Duodenal mucosa (tissue), 2 donors: ENCODE results near the gene PFKFB3.
"Not testable (repeated sequence)": the region's sequence is repeated elsewhere in the genome, so short reads cannot be mapped to it uniquely, and the experiment has no call there.

ENCODE experiments used
- H3K27ac ChIP-seq: one replicate; pipeline ENCODE4 v1.7.0; 2013; ENCODE audit warnings: low read depth, low read length
- H3K27me3 ChIP-seq, 2 donors: one replicate each; pipeline ENCODE4 v1.7.0; 2013; ENCODE audit warnings: low read length in 2 of 2, control low read depth in 1 of 2; ENCODE audit not compliant: insufficient read depth in 2 of 2, control insufficient read depth in 1 of 2
- H3K36me3 ChIP-seq, 2 donors: one replicate each; pipeline ENCODE4 v1.7.0; 2013; ENCODE audit warnings: low read length in 2 of 2, control low read depth in 1 of 2; ENCODE audit not compliant: insufficient read depth in 2 of 2, control insufficient read depth in 1 of 2
- H3K4me1 ChIP-seq, 2 donors: one replicate each; pipeline ENCODE4 v1.7.0; 2013; ENCODE audit warnings: low read length in 2 of 2, control low read depth in 1 of 2; ENCODE audit not compliant: insufficient read depth in 2 of 2, control insufficient read depth in 1 of 2
- H3K4me3 ChIP-seq, 2 donors: one replicate each; pipeline ENCODE4 v1.7.0; 2013; ENCODE audit warnings: low read length in 2 of 2, low read depth in 1 of 2
- H3K9ac ChIP-seq, 2 donors: one replicate each; pipeline ENCODE4 v1.7.0; 2013; ENCODE audit warnings: low read length in 2 of 2, low read depth in 1 of 2
- H3K9me3 ChIP-seq, 2 donors: one replicate each; pipeline ENCODE4 v1.7.0; 2013; ENCODE audit warnings: low read length in 2 of 2, control low read depth in 1 of 2; ENCODE audit not compliant: control insufficient read depth in 1 of 2

PFKFB3 gene

GRCh38 chr10:6244510-6244909 is 41.8 kb downstream of the PFKFB3 start:
- Histone ChIP-seq H3K4me1 (peaks cover 0 to 5% of the 10 kb centered on the region in 2 donors), H3K9me3 (no peaks in the 10 kb centered on the region), H3K27ac (no peak overlapping the region), H3K4me3 (no peak overlapping the region), H3K36me3 (no peaks in the 10 kb centered on the region), H3K27me3 (no peaks in the 10 kb centered on the region), H3K9ac (no peak overlapping the region)

GRCh38 chr10:6247041-6247712 is 44.4 kb downstream of the PFKFB3 start:
- no peaks in the 10 kb centered on the region for H3K27me3 ChIP-seq
- no peaks in the 10 kb centered on the region for H3K36me3 ChIP-seq
- no peak overlapping the region for H3K4me3 ChIP-seq
- no peak overlapping the region for H3K9ac ChIP-seq
- H3K4me1 ChIP-seq = peaks cover 0 to 5% of the 10 kb centered on the region in 2 donors
- no peaks in the 10 kb centered on the region for H3K9me3 ChIP-seq
- no peak overlapping the region for H3K27ac ChIP-seq

- H3K27me3 ChIP-seq, H3K4me1 ChIP-seq, H3K9me3 ChIP-seq, H3K27ac ChIP-seq, H3K4me3 ChIP-seq, H3K36me3 ChIP-seq, H3K9ac ChIP-seq: not testable (repeated sequence)
Measured at GRCh38 chr10:6248908-6249307, 46.2 kb downstream of the PFKFB3 start.

GRCh38 chr10:6249698-6250097 is 47.0 kb downstream of the PFKFB3 start:
- Histone ChIP-seq H3K9ac (no peak overlapping the region), H3K36me3 (no peaks in the 10 kb centered on the region), H3K4me1 (no peaks in the 10 kb centered on the region), H3K9me3 (no peaks in the 10 kb centered on the region), H3K27ac (no peak overlapping the region), H3K27me3 (no peaks in the 10 kb centered on the region), H3K4me3 (no peak overlapping the region)

GRCh38 chr10:6250745-6251144 is 48.0 kb downstream of the PFKFB3 start:
- no peak overlapping the region for H3K9ac ChIP-seq
- no peak overlapping the region for H3K27ac ChIP-seq
- no peaks in the 10 kb centered on the region for H3K36me3 ChIP-seq
- no peak overlapping the region for H3K4me3 ChIP-seq
- H3K9me3 ChIP-seq = no peaks in the 10 kb centered on the region
- no peaks in the 10 kb centered on the region for H3K4me1 ChIP-seq
- no peaks in the 10 kb centered on the region for H3K27me3 ChIP-seq

- no peaks in the 10 kb centered on the region for H3K4me1 ChIP-seq
- no peaks in the 10 kb centered on the region for H3K9me3 ChIP-seq
- no peak overlapping the region for H3K27ac ChIP-seq
Measured at GRCh38 chr10:6254201-6254600, 51.5 kb downstream of the PFKFB3 start.

GRCh38 chr10:6255548-6256061 is 52.9 kb downstream of the PFKFB3 start:
- Histone ChIP-seq H3K36me3 (no peaks in the 10 kb centered on the region), H3K27me3 (no peaks in the 10 kb centered on the region), H3K9ac (no peak overlapping the region), H3K27ac (no peak overlapping the region), H3K9me3 (no peaks in the 10 kb centered on the region), H3K4me1 (no peaks in the 10 kb centered on the region), H3K4me3 (no peak overlapping the region)

More at GRCh38 chr10:6254201-6254600, 51.5 kb downstream of the PFKFB3 start:
- Histone ChIP-seq H3K4me3 (no peak overlapping the region), H3K9ac (no peak overlapping the region), H3K36me3 (no peaks in the 10 kb centered on the region), H3K27me3 (no peaks in the 10 kb centered on the region)

- H3K4me3 ChIP-seq = no peak overlapping the region
- H3K4me1 ChIP-seq = no peaks in the 10 kb centered on the region
- H3K27me3 ChIP-seq = no peaks in the 10 kb centered on the region
- H3K9ac ChIP-seq = no peak overlapping the region
- no peaks in the 10 kb centered on the region for H3K9me3 ChIP-seq
- H3K36me3 ChIP-seq = no peaks in the 10 kb centered on the region
- no peak overlapping the region for H3K27ac ChIP-seq
Measured at GRCh38 chr10:6256439-6256838, 53.7 kb downstream of the PFKFB3 start.

- no peak overlapping the region for H3K27ac ChIP-seq
- H3K36me3 ChIP-seq = no peaks in the 10 kb centered on the region
- no peaks in the 10 kb centered on the region for H3K27me3 ChIP-seq
- no peak overlapping the region for H3K4me3 ChIP-seq
- H3K4me1 ChIP-seq = no peaks in the 10 kb centered on the region
- no peak overlapping the region for H3K9ac ChIP-seq
- H3K9me3 ChIP-seq = no peaks in the 10 kb centered on the region
Measured at GRCh38 chr10:6259153-6259552, 56.4 kb downstream of the PFKFB3 start.

GRCh38 chr10:6260843-6261242 is 58.1 kb downstream of the PFKFB3 start:
- H3K9ac ChIP-seq = no peak overlapping the region
- H3K4me3 ChIP-seq = no peak overlapping the region
- no peaks in the 10 kb centered on the region for H3K27me3 ChIP-seq
- H3K4me1 ChIP-seq = no peaks in the 10 kb centered on the region
- H3K9me3 ChIP-seq = no peaks in the 10 kb centered on the region
- H3K27ac ChIP-seq = no peak overlapping the region
- no peaks in the 10 kb centered on the region for H3K36me3 ChIP-seq
